Body of pancreas (tissue), 4 donors: Measurements from ENCODE around the gene SEPHS1. TPM values are rescaled to one million over a fixed set of nuclear protein-coding genes. Genes with fewer than 3 reads are reported as not detected.

Experiments used
- ATAC-seq: fragments of 150-250 bp; one replicate; pipeline ENCODE4 v1.9.1; 2016
- DNase-seq, 4 donors: peaks; one replicate each; pipeline ENCODE4 v3.0.0-alpha.2; 2019
- H3K27ac ChIP-seq, 4 donors: fragments of 200-600 bp; sonication (generic); 1 replicate in 3 of 4; 2 replicates in 1 of 4; pipeline versions ENCODE4 v1.5.1 to v1.6.1; 2016 to 2019; ENCODE audit warnings: mild to moderate bottlenecking in 1 of 4, mixed read lengths in 1 of 4, moderate library complexity in 1 of 4
- H3K27me3 ChIP-seq, 2 donors: fragments of 200-600 bp; sonication (generic); one replicate each; pipeline ENCODE4 v1.6.0; 2016; ENCODE audit warnings: mild to moderate bottlenecking in 1 of 2
- H3K36me3 ChIP-seq, 2 donors: fragments of 200-600 bp; sonication (generic); replicated peaks in 1 of 2; 2 replicates each; pipeline ENCODE4 v1.5.1; 2016; ENCODE audit warnings: low read depth in 2 of 2; ENCODE audit not compliant: insufficient read depth in 1 of 2
- H3K4me1 ChIP-seq: fragments of 200-600 bp; sonication (generic); one replicate; pipeline ENCODE4 v1.6.0; 2016
- H3K4me3 ChIP-seq, 2 donors: fragments of 200-600 bp; sonication (generic); 1 replicate in 1 of 2; 2 replicates in 1 of 2; pipeline ENCODE4 v1.5.1; 2016 to 2019
- H3K9me3 ChIP-seq, 3 donors: fragments of 200-600 bp; sonication (generic); 1 replicate in 2 of 3; 2 replicates in 1 of 3; pipeline ENCODE4 v1.5.1; 2016
- POLR2A ChIP-seq, 3 donors: fragments of 450-650 bp; IDR thresholded peaks; one replicate each; pipeline ENCODE4 v1.6.1; 2016; ENCODE audit warnings: antibody characterized with exemption in 3 of 3, mild to moderate bottlenecking in 2 of 3
- WGBS, 2 donors: methylation state at CpG; one replicate each; pipeline ENCODE4 v1.1.5; 2017; 5-methylcytosine and 5-hydroxymethylcytosine counted together
- intact Hi-C: fragments of 100-400 bp; cut with DNase I; formaldehyde crosslinking; loops from one replicate; pipeline ENCODE4 v1.15.1; 2023
- total RNA-seq, 2 donors: library from RNA; depleted of rRNA; stranded (reverse); fragments of >200 nt; gene quantifications; one replicate each; pipeline ENCODE4 v1.1.0, GENCODE V29; 2016
- TF ChIP-seq, protein P1 (sequence below), 7 experiments: fragments of 450-650 bp in 4 of 7; fragments of 200-600 bp in 3 of 7; sonication (generic) in 3 of 7; IDR thresholded peaks; one replicate each; pipeline ENCODE4 v1.5.1; 2016 to 2019; ENCODE audit warnings: antibody characterized with exemption in 7 of 7

The SEPHS1 gene
- total RNA-seq, 2 donors from 2014 or later: 17.6 to 21.8 TPM

GRCh38 chr10:13347043-13347499, 1.0 kb downstream of the SEPHS1 start:
- DNase-seq (peak; percentile 14 to 45 (median 28)), ATAC-seq (peak; percentile 16)
- peak overlapping the region; percentile 85 to 98 (median 94) for H3K27ac ChIP-seq
- peaks cover 22% of the 10 kb centered on the region for H3K4me1 ChIP-seq
- no peaks in the 10 kb centered on the region for H3K9me3 ChIP-seq
- TF ChIP-seq POLR2A (IDR thresholded peaks at IDR 0.05): no peak
- TF ChIP-seq, protein P1, sequence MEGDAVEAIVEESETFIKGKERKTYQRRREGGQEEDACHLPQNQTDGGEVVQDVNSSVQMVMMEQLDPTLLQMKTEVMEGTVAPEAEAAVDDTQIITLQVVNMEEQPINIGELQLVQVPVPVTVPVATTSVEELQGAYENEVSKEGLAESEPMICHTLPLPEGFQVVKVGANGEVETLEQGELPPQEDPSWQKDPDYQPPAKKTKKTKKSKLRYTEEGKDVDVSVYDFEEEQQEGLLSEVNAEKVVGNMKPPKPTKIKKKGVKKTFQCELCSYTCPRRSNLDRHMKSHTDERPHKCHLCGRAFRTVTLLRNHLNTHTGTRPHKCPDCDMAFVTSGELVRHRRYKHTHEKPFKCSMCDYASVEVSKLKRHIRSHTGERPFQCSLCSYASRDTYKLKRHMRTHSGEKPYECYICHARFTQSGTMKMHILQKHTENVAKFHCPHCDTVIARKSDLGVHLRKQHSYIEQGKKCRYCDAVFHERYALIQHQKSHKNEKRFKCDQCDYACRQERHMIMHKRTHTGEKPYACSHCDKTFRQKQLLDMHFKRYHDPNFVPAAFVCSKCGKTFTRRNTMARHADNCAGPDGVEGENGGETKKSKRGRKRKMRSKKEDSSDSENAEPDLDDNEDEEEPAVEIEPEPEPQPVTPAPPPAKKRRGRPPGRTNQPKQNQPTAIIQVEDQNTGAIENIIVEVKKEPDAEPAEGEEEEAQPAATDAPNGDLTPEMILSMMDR (IDR thresholded peaks at IDR 0.05): no peak
- peak overlapping the region; percentile 34 to 82 for H3K4me3 ChIP-seq
- intact Hi-C loops: no loop called here
- no peaks in the 10 kb centered on the region for H3K27me3 ChIP-seq
- 0% methylated on average over 18 to 47 of the region's 47 CpGs for WGBS, 2 donors
- no peaks in the 10 kb centered on the region for H3K36me3 ChIP-seq

DNA sequence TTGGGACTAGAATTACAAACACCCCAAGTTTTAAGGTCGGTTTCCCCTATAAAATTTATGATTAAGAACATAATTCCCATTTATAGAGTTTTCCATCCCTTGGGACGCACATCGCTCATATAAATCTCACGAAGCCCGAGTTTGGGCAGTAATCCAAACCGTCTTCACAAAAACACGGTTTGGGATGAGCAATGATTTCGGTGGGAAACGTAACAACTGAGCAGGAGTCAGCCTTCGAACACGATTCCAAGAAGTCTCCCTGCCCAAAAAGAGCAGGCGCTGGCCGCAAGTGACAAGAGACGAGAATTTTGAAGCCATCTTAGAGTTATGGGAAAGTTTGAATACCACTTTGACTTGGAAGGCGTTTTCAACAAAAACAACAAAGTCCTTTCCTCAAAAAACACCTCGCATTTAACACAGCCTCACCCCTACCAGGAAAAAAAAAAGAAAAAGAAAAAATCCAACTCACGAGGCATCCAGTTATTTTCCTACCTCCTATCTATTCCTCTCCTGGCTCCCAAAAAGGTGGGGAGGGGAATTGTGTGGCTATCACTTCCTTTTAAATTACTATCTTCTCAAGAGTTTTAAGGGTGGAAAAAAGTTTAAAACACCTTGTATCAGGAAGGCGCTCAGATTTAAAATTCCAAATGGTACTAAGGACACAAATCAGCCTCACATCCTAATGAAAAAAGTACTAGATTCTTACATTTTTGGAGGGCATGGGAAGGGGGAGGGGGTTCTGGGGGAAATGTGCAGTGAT, 1.6 kb downstream of the SEPHS1 start:
- TF ChIP-seq POLR2A (IDR thresholded peaks at IDR 0.05): no peak
- TF ChIP-seq, protein P1 (IDR thresholded peaks at IDR 0.05): no peak
- Histone ChIP-seq H3K36me3 (no peaks in the 10 kb centered on the region), H3K27me3 (no peaks in the 10 kb centered on the region), H3K4me1 (peaks cover 22% of the 10 kb centered on the region), H3K27ac (peak overlapping the region in 3 of 4 donors; percentile 85 to 98 (median 97)), H3K9me3 (no peaks in the 10 kb centered on the region), H3K4me3 (peak overlapping the region; percentile 34 to 82)
- intact Hi-C loops: no loop called here
- DNase-seq: peak in 2 of 4 donors; percentile 6 to 19
- ATAC-seq: no peak
- 8 to 11% methylated on average over 18 of the region's 18 CpGs for WGBS, 2 donors

DNA sequence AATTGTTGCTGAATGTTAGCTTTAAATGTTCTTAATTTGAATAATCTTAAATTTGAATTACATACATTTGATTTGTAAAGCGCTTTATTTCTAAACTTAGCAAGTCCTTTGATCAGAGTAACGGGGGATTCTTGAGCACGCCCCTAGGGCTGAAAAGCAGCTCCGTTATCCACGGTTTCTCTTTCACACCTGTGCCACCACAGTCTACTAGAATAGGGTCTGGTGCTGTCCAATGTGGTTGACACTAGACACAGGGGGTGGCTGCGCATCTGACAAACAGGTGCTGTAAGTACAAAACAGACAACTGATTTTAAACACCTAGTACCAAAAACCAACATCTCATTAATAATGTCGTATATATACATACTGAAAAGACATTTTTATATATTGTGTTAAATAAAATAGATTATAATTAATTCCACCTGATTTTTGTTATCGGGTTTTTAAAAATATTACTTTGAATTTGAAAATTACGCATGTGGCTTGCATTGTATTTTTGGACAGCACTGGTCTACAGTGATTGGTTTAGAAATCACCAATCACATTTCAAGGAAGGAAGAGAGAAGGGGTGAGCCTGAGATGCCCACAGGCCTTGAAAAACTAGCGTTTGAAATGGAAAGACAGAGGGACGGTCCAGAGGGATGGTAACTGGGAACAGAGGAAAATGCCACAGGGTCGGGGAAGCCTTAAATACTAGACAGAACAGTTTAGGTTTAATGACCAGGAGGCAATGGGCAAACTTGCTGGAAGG, 7.3 kb downstream of the SEPHS1 start:
- H3K4me3 ChIP-seq: no peak overlapping the region
- no peaks in the 10 kb centered on the region for H3K36me3 ChIP-seq
- intact Hi-C loops: no loop called here
- no peak for TF ChIP-seq POLR2A (IDR thresholded peaks at IDR 0.05)
- TF ChIP-seq, protein P1 (IDR thresholded peaks at IDR 0.05): no peak
- WGBS, 2 donors: 86 to 89% methylated on average over 12 of the region's 12 CpGs
- no peaks in the 10 kb centered on the region for H3K9me3 ChIP-seq
- H3K4me1 ChIP-seq: peaks cover 8% of the 10 kb centered on the region
- ATAC-seq (no peak), DNase-seq (no peak)
- H3K27me3 ChIP-seq: no peaks in the 10 kb centered on the region
- no peak overlapping the region for H3K27ac ChIP-seq

- no peaks in the 10 kb centered on the region for H3K27me3 ChIP-seq
- peaks cover under 1% of the 10 kb centered on the region for H3K4me1 ChIP-seq
- intact Hi-C loops: no loop called here
- DNase-seq (no peak), ATAC-seq (no peak)
- H3K4me3 ChIP-seq: no peak overlapping the region
- TF ChIP-seq POLR2A (IDR thresholded peaks at IDR 0.05): no peak
- TF ChIP-seq, protein P1 (IDR thresholded peaks at IDR 0.05): no peak
- no peaks in the 10 kb centered on the region for H3K36me3 ChIP-seq
- H3K9me3 ChIP-seq: no peaks in the 10 kb centered on the region
- no peak overlapping the region for H3K27ac ChIP-seq
- WGBS, 2 donors: 74 to 81% methylated on average over 9 of the region's 9 CpGs
These were observed 8.0 kb downstream of the SEPHS1 start for GRCh38 chr10:13340068-13340467.
